ENCODE data around the gene ZMYND8.
"Not testable (repeated sequence)": the region's sequence is repeated elsewhere in the genome, so short reads cannot be mapped to it uniquely, and the experiment has no call there.

ZMYND8 gene

DNA sequence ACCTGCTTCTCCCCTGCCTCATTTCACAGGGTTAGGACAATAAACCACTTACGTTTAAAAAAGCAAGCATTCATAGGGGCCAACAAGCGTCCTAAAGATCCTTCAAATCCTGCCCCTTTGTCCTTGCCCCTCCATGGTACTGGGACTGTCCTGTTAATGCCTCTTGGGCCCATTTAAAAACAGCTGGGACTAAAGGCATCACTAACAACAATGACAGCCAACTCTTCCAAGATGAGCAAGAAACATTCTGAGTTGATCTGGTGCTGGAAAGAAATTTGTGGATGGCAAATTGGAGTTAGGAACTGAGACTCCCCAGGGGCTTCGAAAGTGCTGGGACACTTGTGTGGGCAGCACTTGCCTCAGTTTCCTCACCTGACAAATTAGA lies 93.4 kb downstream of the ZMYND8 start:
- DNase-seq: no peak

- no peak for DNase-seq
Observed at GRCh38 chr20:47262365-47263013, 94.0 kb downstream of the ZMYND8 start.

- no peak for DNase-seq
Observed at GRCh38 chr20:47262008-47262364, 94.5 kb downstream of the ZMYND8 start.

- not testable (repeated sequence) for DNase-seq
Observed at GRCh38 chr20:47261161-47261774, 95.2 kb downstream of the ZMYND8 start.

DNA sequence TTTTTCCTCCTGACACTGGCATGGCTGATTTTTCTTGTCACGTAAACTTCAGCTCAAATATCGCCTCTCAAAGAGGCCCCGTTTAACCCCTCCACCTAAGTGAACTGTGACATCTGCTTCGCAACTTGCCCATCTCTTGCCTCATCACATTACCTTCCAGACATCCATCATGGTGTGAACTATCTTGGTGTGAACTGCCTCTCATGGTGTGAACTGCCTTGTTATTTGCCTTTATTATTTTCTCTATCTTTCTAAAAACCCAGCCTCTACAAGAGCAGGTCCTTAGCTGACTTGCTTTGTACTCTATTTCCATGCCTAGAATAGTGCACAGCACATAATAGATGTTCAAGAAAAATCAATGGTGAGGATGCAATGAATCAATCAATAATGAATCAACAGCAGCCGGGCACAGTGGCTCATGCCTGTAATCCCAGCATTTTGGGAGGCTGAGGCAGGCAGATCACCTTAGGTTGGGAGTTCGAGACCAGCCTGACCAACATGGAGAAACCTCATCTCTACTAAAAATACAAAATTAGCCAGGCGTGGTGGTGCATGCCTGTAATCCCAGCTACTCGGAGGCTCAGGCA lies 95.9 kb downstream of the ZMYND8 start:
- not testable (repeated sequence) for DNase-seq

DNA sequence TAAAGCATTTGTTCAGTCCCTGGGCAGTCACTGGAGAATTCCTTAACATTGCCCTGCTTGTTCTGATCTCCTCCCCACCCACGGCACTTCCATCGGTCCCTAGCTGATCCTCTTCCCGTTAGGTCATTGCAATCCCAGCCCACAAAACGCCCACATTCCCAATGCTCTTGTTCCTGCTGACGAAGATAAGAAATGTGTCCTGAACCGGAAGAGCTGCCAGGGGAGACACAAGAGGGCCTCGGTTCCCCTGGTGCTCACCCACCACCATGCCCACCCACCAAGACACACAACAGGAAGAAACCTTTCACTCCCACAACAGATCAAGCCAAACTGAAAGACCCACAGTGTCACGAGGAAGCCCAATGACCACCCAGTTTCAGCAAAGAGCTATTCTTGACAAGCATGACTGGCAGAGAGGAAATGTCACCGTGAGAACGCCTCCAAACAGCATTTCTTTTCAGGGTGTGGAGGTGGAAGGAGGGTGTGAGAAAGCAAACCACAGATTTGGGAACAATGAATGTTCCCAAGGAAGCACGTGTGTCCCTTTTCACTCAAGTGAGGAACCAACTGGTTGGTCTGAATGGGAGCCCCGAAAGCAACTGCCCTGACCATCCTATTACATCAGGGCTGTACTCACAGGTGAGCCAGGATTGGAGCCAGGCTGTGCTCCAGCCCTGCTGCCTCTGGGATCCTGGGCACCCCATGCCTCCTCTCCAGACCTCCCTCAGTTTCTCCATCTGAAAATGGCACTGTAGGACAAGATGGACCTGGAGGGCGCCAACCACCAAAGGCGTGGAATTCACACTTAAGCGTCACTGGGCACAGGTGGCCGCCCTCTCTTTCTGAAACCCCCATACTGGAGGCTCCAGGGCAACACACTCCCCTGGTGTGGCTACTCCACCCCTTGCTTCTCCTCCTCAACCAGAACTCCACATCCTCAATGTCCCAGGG lies 97.5 kb downstream of the ZMYND8 start:
- DNase-seq: no peak

DNA sequence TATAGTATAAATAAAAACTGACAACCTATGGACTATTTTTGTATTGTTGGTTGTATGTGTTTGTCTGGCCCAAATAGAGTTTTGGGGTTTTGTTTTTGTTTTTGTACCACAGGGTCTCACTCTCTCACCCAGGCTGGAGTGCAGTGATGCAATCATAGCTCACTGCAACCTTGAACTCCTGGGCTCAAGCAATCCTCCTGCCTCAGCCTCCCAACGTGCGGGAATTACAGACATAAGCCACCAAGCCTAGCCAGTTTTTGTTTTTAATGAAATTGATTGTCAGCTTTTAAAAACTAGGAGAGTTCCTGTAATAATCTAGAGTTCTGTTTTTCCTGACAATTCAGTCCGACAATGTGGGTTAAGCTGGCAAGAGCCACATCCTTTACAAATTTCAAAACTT lies 98.7 kb downstream of the ZMYND8 start:
- no peak for DNase-seq

DNA sequence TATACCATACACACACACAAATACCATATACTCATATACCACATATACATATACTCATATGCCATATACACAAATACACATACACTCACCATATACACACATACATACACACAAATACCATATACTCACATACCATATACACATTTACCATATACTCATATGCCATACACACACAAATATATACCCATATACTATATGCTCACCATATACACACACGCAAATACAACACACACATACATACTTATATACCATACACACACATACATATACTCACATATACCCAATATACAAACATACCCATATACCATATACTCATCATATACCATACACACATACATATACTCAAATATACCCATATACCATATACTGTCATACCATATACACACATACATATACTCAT lies 99.2 kb downstream of the ZMYND8 start:
- no peak for DNase-seq

- no peak for DNase-seq
Observed at GRCh38 chr20:47256668-47257236, 99.7 kb downstream of the ZMYND8 start.

DNA sequence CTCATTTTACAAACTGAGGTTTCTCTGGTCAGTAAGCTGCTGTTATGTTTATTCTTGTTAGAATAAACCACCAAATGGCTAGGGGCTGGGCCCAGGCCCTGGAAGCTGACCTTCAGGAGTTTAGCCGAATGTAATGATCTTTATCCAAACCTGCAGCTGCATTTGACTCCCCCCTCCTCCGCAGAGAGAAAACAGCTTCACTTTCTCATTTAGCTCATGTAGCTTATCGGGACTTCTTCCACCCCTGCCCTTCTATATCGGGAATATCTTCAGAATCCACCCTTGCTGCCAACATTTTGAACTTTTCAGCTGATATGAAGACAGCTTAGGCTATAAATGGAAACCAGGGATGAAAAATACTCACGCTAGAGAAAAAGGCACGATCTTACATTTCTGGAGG lies 102.6 kb downstream of the ZMYND8 start:
- DNase-seq: no peak

DNA sequence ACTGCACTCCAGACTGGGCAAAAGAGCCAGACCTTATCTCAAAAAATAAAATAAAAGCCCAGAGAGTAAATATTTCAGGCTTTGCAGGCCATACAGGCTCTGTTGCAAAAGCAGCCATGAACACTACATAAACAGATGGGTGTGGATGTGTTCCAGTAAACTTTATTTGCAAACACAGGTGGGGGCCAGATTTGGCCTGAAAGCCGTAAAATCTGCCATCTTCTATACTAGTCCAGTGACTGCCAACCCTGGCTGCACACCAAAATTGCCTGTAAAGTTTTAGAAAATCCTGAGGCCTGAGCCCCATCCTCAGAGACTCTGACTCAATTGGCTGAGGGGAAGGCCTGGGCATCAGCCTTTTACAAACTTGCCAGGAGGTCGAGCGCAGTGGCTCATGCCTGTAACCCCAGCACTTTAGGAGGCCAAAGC lies 103.6 kb downstream of the ZMYND8 start:
- no peak for DNase-seq

DNA sequence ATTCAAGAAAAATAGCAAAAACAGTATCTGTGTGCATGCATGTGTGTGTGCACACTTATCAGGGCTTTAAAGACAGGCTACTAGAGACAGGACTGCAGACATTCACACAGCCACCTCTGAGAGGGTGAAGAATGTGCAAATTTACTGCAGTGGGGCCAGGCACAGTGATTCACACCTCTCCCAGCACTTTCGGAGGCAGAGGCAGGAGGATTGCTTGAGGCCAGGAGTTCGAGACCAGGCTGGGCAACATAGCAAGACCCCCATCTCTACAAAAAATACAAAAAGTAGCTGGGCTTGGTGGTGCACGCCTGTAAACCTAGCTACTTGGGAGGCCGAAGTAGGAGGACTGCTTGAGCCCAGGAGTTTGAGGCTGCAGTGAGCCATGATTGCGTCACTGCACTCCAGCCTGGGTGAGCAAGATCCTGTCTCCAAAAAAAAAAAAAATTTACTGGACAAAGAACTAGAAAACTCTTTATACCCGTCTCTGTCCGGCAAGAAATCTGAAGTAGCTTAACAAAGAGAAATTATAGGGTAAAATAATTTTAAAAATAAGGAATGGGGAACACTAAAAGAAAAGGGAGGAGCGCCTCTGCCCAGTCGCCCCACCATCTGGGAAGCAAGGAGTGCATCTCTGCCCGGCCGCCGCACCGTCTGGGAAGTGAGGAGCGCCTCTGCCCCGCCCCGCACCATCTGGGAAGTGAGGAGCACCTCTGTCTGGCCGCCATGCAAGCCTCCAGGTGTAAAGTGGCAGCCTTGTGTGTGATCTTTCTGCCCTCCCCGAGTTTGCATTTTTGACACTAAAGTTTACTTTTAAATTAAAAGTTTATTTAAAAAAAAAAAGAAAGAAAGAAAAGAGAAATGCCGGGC lies 105.1 kb downstream of the ZMYND8 start:
- no peak for DNase-seq

DNA sequence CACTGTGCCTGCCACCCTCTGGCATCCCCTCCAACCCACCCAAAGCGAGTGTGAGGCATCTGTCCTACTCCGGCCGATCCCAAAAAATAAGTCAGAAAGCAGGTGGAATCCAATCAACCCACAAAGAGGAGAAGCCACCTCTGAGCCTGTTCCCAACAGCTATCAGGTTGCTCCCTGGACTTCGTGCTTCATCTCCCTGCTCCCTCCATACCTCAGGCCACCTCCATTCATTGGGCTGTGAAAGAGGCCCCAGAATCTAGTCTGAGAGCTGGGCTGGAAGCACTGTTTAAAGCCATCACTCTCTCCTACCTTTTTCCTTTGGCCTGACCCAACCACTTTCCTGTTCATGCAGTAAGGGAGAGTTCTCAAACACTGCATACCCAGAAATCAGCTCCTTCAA lies 106.1 kb downstream of the ZMYND8 start:
- no peak for DNase-seq

DNA sequence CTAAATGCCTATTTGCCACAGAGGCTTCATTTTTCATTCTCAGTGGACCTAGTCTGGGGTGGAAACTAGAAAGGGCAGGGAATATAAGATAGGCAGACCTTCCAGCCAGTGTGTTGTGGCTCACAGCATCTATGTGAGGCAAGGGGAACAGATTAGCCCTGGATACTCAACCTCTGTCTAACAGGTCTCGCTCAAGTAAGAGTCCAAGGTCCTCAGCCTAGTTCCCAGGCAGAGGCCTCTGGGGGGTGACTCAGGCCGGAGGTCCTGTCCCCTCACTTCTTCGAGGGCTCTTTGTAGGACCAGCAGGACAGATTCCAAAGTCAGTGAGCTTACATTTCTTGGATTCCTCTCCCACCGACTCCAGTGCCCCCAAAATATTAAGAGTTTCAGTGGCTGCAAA lies 106.6 kb downstream of the ZMYND8 start:
- DNase-seq: no peak

DNA sequence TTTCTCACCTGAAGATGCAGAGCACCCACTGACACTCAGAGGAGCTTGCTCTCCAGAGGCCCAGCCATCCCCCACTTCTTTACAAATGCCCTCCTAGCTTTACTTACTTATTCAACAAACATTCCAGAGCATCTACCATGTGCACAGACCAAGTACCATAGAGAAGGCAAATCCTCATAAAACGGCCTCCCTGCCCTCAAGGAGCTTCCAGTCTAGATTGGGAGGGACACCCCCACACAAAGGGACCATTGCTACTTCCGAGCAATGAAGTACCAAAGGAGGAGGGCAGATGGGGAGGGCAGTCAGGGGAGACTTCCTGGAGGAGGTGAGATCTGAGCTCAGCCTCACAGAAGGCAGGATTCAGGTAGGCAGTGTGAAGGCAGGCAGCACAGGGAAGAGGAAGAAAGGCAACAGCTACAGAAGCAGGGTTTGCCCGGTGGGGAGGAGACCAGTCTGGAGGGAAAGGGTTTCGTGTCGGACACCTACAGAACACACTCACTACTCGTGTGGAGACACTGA lies 108.0 kb downstream of the ZMYND8 start:
- no peak for DNase-seq

- no peak for DNase-seq
Observed at GRCh38 chr20:47247972-47248371, 108.5 kb downstream of the ZMYND8 start.

- no peak for DNase-seq
Observed at GRCh38 chr20:47246061-47246777, 110.3 kb downstream of the ZMYND8 start.

DNA sequence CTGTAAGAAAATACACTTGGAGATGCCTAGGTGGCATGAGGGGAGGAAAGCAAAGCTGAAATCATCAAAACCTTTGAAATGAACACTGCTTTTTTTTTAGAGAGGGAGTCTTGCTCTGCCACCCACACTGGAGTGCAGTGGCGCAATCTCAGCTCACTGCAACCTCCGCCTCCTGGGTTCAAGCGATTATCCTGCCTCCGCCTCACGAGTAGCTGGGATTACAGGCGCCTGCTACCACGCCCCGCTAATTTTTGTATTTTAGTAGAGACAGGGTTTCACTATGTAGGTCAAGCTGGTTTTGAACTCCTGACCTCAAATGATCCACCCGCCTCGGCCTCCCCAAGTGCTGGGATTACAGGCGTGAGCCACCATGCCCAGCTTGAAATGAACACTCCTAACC lies 111.3 kb downstream of the ZMYND8 start:
- DNase-seq: not testable (repeated sequence)

DNA sequence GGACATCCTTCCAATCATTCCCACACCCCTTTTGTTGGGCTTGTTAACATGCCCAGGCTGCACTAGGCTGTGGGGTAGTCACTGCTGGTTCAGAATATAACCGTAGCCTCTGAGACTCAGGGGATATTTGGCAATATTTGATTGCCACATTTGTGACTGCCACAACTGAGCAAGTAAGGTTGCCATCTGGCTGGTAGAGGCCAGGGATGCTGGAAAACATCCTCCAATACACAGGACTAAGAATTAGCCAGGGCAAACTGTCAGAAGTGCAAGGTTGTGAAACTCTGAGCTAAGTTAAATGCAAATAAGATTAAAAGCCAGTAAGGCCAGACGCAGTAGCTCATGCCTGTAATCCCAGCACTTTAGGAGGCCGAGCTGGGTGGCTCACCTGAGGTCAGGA lies 112.0 kb downstream of the ZMYND8 start:
- no peak for DNase-seq

- DNase-seq: no peak
Observed at GRCh38 chr20:47243532-47244305, 112.8 kb downstream of the ZMYND8 start.
